Astrocyte of the spinal cord (primary cell): ENCODE data around the gene CABLES2.

Experiments used
- DNase-seq: peaks from one replicate; pipeline ENCODE4 v3.0.0; 2011; ENCODE audit warnings: low read depth, low spot score
- H3K4me3 ChIP-seq: 2 replicates; pipeline ENCODE4 v1.5.1; 2011; ENCODE audit warnings: low read depth, mild to moderate bottlenecking, low read length, moderate library complexity
- in situ Hi-C: cut with HindIII; loops from 2 replicates; pipeline ENCODE4 v1.10.0; 2017; ENCODE audit warnings: low sequenced_read_pairs
- TF ChIP-seq, protein P1 (sequence below): IDR thresholded peaks from 2 replicates; pipeline ENCODE4 v1.5.1; 2012; ENCODE audit warnings: low read depth, mild to moderate bottlenecking, low read length, inconsistent platforms

CABLES2 gene

DNA sequence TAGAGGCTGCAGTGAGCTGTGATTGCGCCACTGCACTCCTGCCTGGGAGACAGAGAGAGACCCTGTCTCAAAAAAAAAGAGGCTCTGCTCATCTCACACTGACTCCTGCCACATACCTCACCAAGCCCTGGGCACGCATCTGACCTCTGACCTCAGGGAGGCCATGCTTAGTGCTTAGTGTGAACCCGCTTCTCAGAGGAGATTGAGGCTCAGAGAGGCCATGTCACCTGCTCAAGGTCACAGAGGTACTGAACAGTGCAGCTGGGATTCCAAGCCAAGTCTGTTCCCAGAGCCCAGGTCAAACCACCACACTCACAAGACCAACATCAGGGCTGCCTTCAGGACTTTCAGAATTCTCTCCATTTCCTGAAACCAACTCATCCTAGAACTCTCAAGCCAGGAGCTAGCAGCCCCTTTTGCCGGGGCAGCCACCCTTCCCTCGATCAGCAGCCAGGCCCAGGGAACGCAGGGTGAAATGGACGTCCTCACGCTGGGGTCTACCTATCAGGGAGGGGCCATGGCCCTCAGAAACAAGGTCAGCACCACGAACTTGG lies 2.9 kb downstream of the CABLES2 start:
- DNase-seq = no peak
- TF ChIP-seq, protein P1, sequence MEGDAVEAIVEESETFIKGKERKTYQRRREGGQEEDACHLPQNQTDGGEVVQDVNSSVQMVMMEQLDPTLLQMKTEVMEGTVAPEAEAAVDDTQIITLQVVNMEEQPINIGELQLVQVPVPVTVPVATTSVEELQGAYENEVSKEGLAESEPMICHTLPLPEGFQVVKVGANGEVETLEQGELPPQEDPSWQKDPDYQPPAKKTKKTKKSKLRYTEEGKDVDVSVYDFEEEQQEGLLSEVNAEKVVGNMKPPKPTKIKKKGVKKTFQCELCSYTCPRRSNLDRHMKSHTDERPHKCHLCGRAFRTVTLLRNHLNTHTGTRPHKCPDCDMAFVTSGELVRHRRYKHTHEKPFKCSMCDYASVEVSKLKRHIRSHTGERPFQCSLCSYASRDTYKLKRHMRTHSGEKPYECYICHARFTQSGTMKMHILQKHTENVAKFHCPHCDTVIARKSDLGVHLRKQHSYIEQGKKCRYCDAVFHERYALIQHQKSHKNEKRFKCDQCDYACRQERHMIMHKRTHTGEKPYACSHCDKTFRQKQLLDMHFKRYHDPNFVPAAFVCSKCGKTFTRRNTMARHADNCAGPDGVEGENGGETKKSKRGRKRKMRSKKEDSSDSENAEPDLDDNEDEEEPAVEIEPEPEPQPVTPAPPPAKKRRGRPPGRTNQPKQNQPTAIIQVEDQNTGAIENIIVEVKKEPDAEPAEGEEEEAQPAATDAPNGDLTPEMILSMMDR = no peak
- in situ Hi-C loops = no loop called here
- no peak overlapping the region for H3K4me3 ChIP-seq

GRCh38 chr20:62403331-62403730 lies 3.8 kb downstream of the CABLES2 start:
- TF ChIP-seq, protein P1 = no peak
- no peak for DNase-seq
- in situ Hi-C loops = no loop called here
- H3K4me3 ChIP-seq = no peak overlapping the region

DNA sequence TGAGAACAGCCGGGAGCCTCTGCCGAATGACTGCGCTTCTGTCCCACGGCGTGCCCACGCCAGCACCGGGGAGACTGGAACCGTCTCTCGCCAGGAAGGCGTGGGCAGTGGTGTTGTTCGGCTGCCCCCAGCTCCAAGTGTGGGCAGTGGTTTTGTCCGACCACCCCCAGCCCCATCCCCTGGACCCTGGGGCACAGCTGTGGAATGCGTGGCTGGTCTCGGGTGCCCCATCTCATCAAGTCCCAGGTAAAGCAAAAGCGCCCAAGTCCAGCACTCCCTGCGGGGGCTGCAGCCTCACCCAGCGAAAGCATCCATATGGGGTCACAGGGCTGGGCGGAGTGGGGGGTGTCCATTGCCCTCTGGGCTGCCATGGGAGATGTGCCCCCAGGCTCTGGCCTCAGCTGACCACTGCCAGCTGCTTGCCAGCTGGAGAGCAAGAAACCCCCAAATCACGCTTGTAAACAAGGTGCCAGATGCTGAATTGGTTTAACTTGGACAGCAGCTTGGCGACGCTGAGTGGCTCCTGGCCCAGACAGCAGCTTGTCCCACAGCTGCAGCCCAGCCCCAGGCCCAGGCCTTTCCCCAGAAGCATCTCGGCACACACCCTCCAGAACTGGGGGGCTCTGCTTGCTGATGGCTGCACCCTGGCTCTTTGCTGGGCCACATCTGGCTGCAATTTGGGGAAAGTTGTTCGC lies 4.5 kb downstream of the CABLES2 start:
- no peak overlapping the region for H3K4me3 ChIP-seq
- no peak for DNase-seq
- TF ChIP-seq, protein P1 = no peak
- in situ Hi-C loops = no loop called here

GRCh38 chr20:62401331-62401779 lies 5.7 kb downstream of the CABLES2 start:
- TF ChIP-seq, protein P1 = peak; percentile 9
- no peak overlapping the region for H3K4me3 ChIP-seq
- no peak for DNase-seq
- in situ Hi-C loops = no loop called here

DNA sequence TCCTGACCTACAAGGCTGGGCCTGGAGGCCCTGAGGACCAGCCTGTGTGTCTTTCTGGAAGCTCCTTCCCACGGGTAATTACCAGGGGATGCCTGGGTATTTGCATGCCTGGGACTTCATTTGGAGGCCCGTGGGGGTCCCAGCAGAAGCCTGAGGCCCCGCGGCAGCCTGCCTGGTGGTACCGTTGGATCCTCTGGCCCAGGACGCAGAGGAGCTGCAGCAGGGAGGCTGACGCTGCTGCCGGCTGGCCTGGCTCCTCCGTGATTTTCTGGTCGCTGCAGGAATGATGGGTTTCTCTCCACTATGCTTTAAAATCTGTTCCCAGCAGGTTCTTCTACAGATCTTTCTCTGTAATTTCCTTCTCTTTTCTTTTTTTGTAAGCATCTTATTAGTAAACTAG lies 6.5 kb downstream of the CABLES2 start:
- TF ChIP-seq, protein P1 = no peak
- in situ Hi-C loops = no loop called here
- no peak for DNase-seq
- no peak overlapping the region for H3K4me3 ChIP-seq

GRCh38 chr20:62400021-62400420 lies 7.1 kb downstream of the CABLES2 start:
- TF ChIP-seq, protein P1 = no peak
- DNase-seq = no peak
- H3K4me3 ChIP-seq = no peak overlapping the region
- in situ Hi-C loops = no loop called here
